Transverse colon (tissue), 4 donors: ENCODE data around the gene NRSN2. TPM values are rescaled to one million over a fixed set of nuclear protein-coding genes. Genes with fewer than 3 reads are reported as not detected.

ENCODE experiments used
- DNase-seq: peaks from one replicate; pipeline ENCODE4 v3.0.0-alpha.2; 2019
- H3K27ac ChIP-seq, 4 donors: fragments of 200-600 bp; sonication (generic); 2 replicates each; pipeline ENCODE4 v1.5.1; 2016 to 2018; ENCODE audit warnings: inconsistent platforms in 4 of 4
- H3K27me3 ChIP-seq: fragments of 200-600 bp; sonication (generic); 2 replicates; pipeline ENCODE4 v1.5.1; 2017; ENCODE audit warnings: inconsistent platforms
- H3K36me3 ChIP-seq, 4 donors: fragments of 200-600 bp; sonication (generic); 2 replicates each; pipeline ENCODE4 v1.5.1; 2017 to 2019; ENCODE audit warnings: inconsistent platforms in 4 of 4
- H3K4me1 ChIP-seq, 4 donors: fragments of 200-600 bp; sonication (generic); 2 replicates each; pipeline ENCODE4 v1.5.1; 2017 to 2020; ENCODE audit warnings: inconsistent platforms in 4 of 4
- H3K4me3 ChIP-seq, 4 donors: fragments of 200-600 bp; sonication (generic); 1 replicate in 1 of 4; 2 replicates in 3 of 4; pipeline versions ENCODE4 v1.5.1 to v1.6.1; 2017 to 2019; ENCODE audit warnings: inconsistent platforms in 4 of 4
- H3K9me3 ChIP-seq, 2 donors: fragments of 200-600 bp; sonication (generic); 2 replicates each; pipeline ENCODE4 v1.5.1; 2017 to 2019; ENCODE audit warnings: inconsistent platforms in 2 of 2
- EP300 ChIP-seq: sonication (generic); formaldehyde crosslinking; IDR thresholded peaks from one replicate; pipeline ENCODE4 v1.6.1; 2017; ENCODE audit warnings: antibody characterized with exemption, low read depth
- POLR2A ChIP-seq: fragments of 450-650 bp; IDR thresholded peaks from one replicate; pipeline ENCODE4 v1.6.1; 2016; ENCODE audit warnings: antibody characterized with exemption, mild to moderate bottlenecking, moderate library complexity
- POLR2AphosphoS5 ChIP-seq, 3 donors: sonication (generic); formaldehyde crosslinking; IDR thresholded peaks; one replicate each; pipeline ENCODE4 v1.6.1; 2016; ENCODE audit warnings: antibody characterized with exemption in 3 of 3
- WGBS, 2 donors: methylation state at CpG; one replicate each; pipeline ENCODE4 v1.1.5; 2018; ENCODE audit warnings: low coverage in 1 of 2; 5-methylcytosine and 5-hydroxymethylcytosine counted together
- in situ Hi-C, 4 donors: fragments of 200-750 bp; cut with MboI; loops; one replicate each; pipeline versions ENCODE4 v1.15.0 to v1.15.1; 2017; ENCODE audit warnings: low sequenced_read_pairs in 3 of 4, low pct_ligation_motif_present in 1 of 4, low pct_unique_long_range_greater_than_20kb in 1 of 4
- intact Hi-C: fragments of 100-400 bp; cut with DNase I; formaldehyde crosslinking; loops from one replicate; pipeline ENCODE4 v1.15.1; 2023; ENCODE audit warnings: low total_unique reads
- total RNA-seq, 4 donors: library from RNA; depleted of rRNA; stranded (reverse); fragments of >200 nt; gene quantifications; one replicate each; pipeline ENCODE4 v1.1.0, GENCODE V29; 2016
- TF ChIP-seq, protein P1 (sequence below), 5 experiments: fragments of 200-600 bp in 3 of 5; fragments of 450-650 bp in 2 of 5; sonication (generic) in 3 of 5; IDR thresholded peaks; 1 replicate in 2 of 5; 2 replicates in 3 of 5; pipeline ENCODE4 v1.5.1; 2016 to 2017; ENCODE audit warnings: antibody characterized with exemption in 5 of 5, inconsistent platforms in 3 of 5, mild to moderate bottlenecking in 2 of 5, moderate library complexity in 1 of 5

Gene NRSN2
- total RNA-seq, 4 donors from 2014 or later, result 7.1 to 18.0 (median 12.8) TPM

GRCh38 chr20:347640-348484 is 951 bp downstream of the NRSN2 start:
- WGBS, 2 donors, result 0 to 1% methylated on average over 16 to 58 of the region's 61 CpGs
- no peaks in the 10 kb centered on the region for H3K36me3 ChIP-seq
- no peaks in the 10 kb centered on the region for H3K9me3 ChIP-seq
- peaks cover 3 to 28% (median 12%) of the 10 kb centered on the region in 4 donors for H3K4me1 ChIP-seq
- in situ Hi-C loops (no loop called here), intact Hi-C loops (no loop called here)
- H3K27ac ChIP-seq, result peak overlapping the region; percentile 92 to 97 (median 97)
- H3K27me3 ChIP-seq, result no peaks in the 10 kb centered on the region
- DNase-seq, result peak; percentile 90
- TF ChIP-seq, protein P1, sequence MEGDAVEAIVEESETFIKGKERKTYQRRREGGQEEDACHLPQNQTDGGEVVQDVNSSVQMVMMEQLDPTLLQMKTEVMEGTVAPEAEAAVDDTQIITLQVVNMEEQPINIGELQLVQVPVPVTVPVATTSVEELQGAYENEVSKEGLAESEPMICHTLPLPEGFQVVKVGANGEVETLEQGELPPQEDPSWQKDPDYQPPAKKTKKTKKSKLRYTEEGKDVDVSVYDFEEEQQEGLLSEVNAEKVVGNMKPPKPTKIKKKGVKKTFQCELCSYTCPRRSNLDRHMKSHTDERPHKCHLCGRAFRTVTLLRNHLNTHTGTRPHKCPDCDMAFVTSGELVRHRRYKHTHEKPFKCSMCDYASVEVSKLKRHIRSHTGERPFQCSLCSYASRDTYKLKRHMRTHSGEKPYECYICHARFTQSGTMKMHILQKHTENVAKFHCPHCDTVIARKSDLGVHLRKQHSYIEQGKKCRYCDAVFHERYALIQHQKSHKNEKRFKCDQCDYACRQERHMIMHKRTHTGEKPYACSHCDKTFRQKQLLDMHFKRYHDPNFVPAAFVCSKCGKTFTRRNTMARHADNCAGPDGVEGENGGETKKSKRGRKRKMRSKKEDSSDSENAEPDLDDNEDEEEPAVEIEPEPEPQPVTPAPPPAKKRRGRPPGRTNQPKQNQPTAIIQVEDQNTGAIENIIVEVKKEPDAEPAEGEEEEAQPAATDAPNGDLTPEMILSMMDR (IDR thresholded peaks at IDR 0.05), result no peak
- TF ChIP-seq POLR2AphosphoS5 (IDR thresholded peaks at IDR 0.05) (peak; percentile 60 to 77 (median 71)), EP300 (no peak), POLR2A (peak; percentile 67)
- H3K4me3 ChIP-seq, result peak overlapping the region; percentile 63 to 91 (median 74)

- TF ChIP-seq POLR2A (no peak), EP300 (no peak)
- TF ChIP-seq, protein P1 (IDR thresholded peaks at IDR 0.05), result no peak
- H3K27me3 ChIP-seq, result no peaks in the 10 kb centered on the region
- H3K36me3 ChIP-seq, result no peaks in the 10 kb centered on the region
- DNase-seq, result no peak
- in situ Hi-C loops, result no loop called here
- H3K27ac ChIP-seq, result peak overlapping the region; percentile 92 to 97 (median 97)
- H3K4me1 ChIP-seq, result peaks cover 3 to 28% (median 12%) of the 10 kb centered on the region in 4 donors
- H3K4me3 ChIP-seq, result no peak overlapping the region
- 71 to 93% methylated on average over 6 to 19 of the region's 19 CpGs for WGBS, 2 donors
- H3K9me3 ChIP-seq, result no peaks in the 10 kb centered on the region
- intact Hi-C loops, result no loop called here
Observed at GRCh38 chr20:348972-349841, 2.3 kb downstream of the NRSN2 start.

DNA sequence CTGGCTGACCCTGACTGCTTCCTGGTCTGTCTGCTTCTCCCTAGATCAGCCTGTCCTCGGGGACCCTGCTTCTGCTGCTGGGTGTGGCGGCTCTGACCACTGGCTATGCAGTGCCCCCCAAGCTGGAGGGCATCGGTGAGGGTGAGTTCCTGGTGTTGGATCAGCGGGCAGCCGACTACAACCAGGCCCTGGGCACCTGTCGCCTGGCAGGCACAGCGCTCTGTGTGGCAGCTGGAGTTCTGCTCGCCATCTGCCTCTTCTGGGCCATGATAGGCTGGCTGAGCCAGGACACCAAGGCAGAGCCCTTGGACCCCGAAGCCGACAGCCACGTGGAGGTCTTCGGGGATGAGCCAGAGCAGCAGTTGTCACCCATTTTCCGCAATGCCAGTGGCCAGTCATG is 6.3 kb downstream of the NRSN2 start:
- H3K27me3 ChIP-seq, result no peaks in the 10 kb centered on the region
- WGBS, 2 donors, result 82% methylated on average over 13 of the region's 13 CpGs; no CpG with 5 or more reads in 1 of the 2 donors
- DNase-seq, result no peak
- TF ChIP-seq EP300 (no peak), POLR2A (no peak), POLR2AphosphoS5 (IDR thresholded peaks at IDR 0.05) (no peak)
- TF ChIP-seq, protein P1 (IDR thresholded peaks at IDR 0.05), result no peak
- H3K36me3 ChIP-seq, result no peaks in the 10 kb centered on the region
- H3K27ac ChIP-seq, result no peak overlapping the region
- H3K4me1 ChIP-seq, result peaks cover 3 to 14% (median 6%) of the 10 kb centered on the region in 4 donors
- in situ Hi-C loops (loop anchor here (5.0 to 10.0 kb wide), 5 partner anchors 122 to 292 kb away; no protein-coding TSS in a partner anchor), intact Hi-C loops (loop anchor here (5.0 kb wide), 1 partner anchor 124 kb away; no protein-coding TSS in a partner anchor)
- H3K4me3 ChIP-seq, result no peak overlapping the region
- H3K9me3 ChIP-seq, result no peaks in the 10 kb centered on the region
